Panc1 (cell line): Measurements from ENCODE around the gene RASAL1. TPM values are rescaled to one million over a fixed set of nuclear protein-coding genes. Genes with fewer than 3 reads are reported as not detected.

Experiments
- ATAC-seq: fragments of 200-7000 bp; cut with Tn5 transposase; 2 replicates; pipeline ENCODE4 v1.9.1; 2020; ENCODE audit warnings: mild to moderate bottlenecking, moderate library complexity
- BruUV-seq: library from RNA; stranded (reverse); fragments of 400-500 nt; replicated peaks from 2 replicates; lab custom pipeline; 2021; lab: Mats Ljungman, UMichigan
- CTCF ChIA-PET: fragments of 300-600 bp; sonication (Branson Sonifier 250); formaldehyde crosslinking; loops from one replicate; lab custom pipeline; 2022; ENCODE audit warnings: antibody characterized with exemption; lab: Charles Lee
- POLR2A ChIA-PET: fragments of 300-600 bp; sonication (Branson Sonifier 250); formaldehyde crosslinking; loops from one replicate; lab custom pipeline; 2022; ENCODE audit warnings: antibody characterized with exemption; lab: Charles Lee
- DNase-seq: peaks from one replicate; pipeline ENCODE4 v3.0.0-alpha.2; 2010; ENCODE audit warnings: low read depth, low spot score
- H3K27ac ChIP-seq: 2 replicates; pipeline ENCODE4 v1.5.1; 2011; ENCODE audit warnings: mild to moderate bottlenecking, low read length, inconsistent platforms
- H3K27me3 ChIP-seq: fragments of 200-500 bp; sonication (Bioruptor generic); 2 replicates; pipeline ENCODE4 v1.6.0; 2014; ENCODE audit warnings: low read length, inconsistent platforms; ENCODE audit not compliant: control insufficient read depth, insufficient read depth
- H3K36me3 ChIP-seq: fragments of 200-500 bp; sonication (Bioruptor generic); 2 replicates; pipeline ENCODE4 v1.5.1; 2014; ENCODE audit warnings: inconsistent platforms, mild to moderate bottlenecking, low read length, moderate library complexity; ENCODE audit not compliant: control insufficient read depth, insufficient read depth
- H3K4me1 ChIP-seq: 2 replicates; pipeline ENCODE4 v1.5.1; 2011; ENCODE audit warnings: inconsistent platforms, mild to moderate bottlenecking, low read length, moderate library complexity; ENCODE audit not compliant: control insufficient read depth, insufficient read depth
- H3K4me3 ChIP-seq, 2 experiments: 2 replicates each; pipeline ENCODE4 v1.5.1; 2011 to 2012; ENCODE audit warnings: low read depth in 2 of 2, low read length in 2 of 2, mild to moderate bottlenecking in 2 of 2, inconsistent platforms in 1 of 2, moderate library complexity in 1 of 2
- H3K9me3 ChIP-seq: fragments of 200-500 bp; sonication (Bioruptor generic); 2 replicates; pipeline ENCODE4 v1.5.1; 2014; ENCODE audit warnings: low read depth, mild to moderate bottlenecking, inconsistent platforms, low read length, moderate library complexity; ENCODE audit not compliant: control insufficient read depth, insufficient read depth
- POLR2AphosphoS5 ChIP-seq: IDR thresholded peaks from 2 replicates; pipeline ENCODE4 v1.6.1; 2012; ENCODE audit warnings: mild to moderate bottlenecking, low read depth, low read length, moderate library complexity
- SIN3A ChIP-seq: IDR thresholded peaks from 2 replicates; pipeline ENCODE4 v1.6.1; 2012; ENCODE audit warnings: low read depth, mild to moderate bottlenecking, low read length, moderate library complexity, borderline replicate concordance; ENCODE audit not compliant: insufficient read depth
- TCF7L2 ChIP-seq: IDR thresholded peaks from 2 replicates; pipeline ENCODE4 v1.6.1; 2011; ENCODE audit warnings: mild to moderate bottlenecking, low read depth, low read length, inconsistent platforms
- in situ Hi-C: cut with HindIII; loops from 2 replicates; pipeline ENCODE4 v1.10.0; 2016; ENCODE audit warnings: low sequenced_read_pairs, low pct_unique_long_range_greater_than_20kb
- intact Hi-C: fragments of 100-400 bp; cut with micrococcal nuclease; formaldehyde crosslinking; loops from one replicate; pipeline ENCODE4 v1.10.0; 2022; ENCODE audit not compliant: unreplicated experiment
- total RNA-seq: library from RNA; stranded (reverse); gene quantifications from one replicate; pipeline ENCODE4 v1.2.1, GENCODE V29; 2021; ENCODE audit not compliant: unreplicated experiment
- TF ChIP-seq, protein P1 (sequence below), 2 experiments: IDR thresholded peaks; 2 replicates each; pipeline ENCODE4 v1.6.1; 2011 to 2012; ENCODE audit warnings: low read depth in 2 of 2, control low read depth in 1 of 2, low read length in 1 of 2, mild to moderate bottlenecking in 1 of 2, moderate library complexity in 1 of 2; ENCODE audit not compliant: insufficient read depth in 1 of 2
- TF ChIP-seq, protein P2 (sequence below): fragments of 450-650 bp; IDR thresholded peaks from 2 replicates; pipeline ENCODE4 v1.5.1; 2017; ENCODE audit warnings: mild to moderate bottlenecking

The RASAL1 gene
- total RNA-seq, 1 experiment from 2014 or later = 0.28 TPM

DNA sequence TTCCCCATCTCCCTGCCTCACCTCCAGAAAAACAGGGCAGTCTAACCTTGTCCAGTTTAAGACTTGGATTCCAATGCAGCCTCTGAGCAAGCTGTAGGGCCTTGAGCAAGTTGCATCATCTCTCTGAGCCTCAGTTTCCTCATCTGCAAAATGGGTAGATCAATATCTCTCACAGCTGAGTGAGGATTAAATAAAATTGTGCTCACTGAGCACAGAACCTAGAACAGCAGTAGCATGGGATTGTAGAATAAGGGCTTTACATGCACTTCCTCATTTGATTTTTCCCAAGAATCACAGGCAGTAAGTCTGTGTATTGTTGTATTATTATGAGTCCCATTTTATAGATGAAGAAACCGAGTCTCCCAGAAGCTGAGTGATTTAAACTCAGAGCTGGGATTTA lies 77.0 kb downstream of the RASAL1 start:
- in situ Hi-C loops (loop anchor here (25.0 kb wide), 1 partner anchor 104 kb away; no protein-coding TSS in a partner anchor), intact Hi-C loops (no loop called here)
- Histone ChIP-seq H3K4me3 (no peak overlapping the region), H3K9me3 (no peaks in the 10 kb centered on the region), H3K27ac (no peak overlapping the region), H3K27me3 (peaks cover 14% of the 10 kb centered on the region; the same call in 1 of the 2 replicates), H3K4me1 (no peaks in the 10 kb centered on the region), H3K36me3 (no peaks in the 10 kb centered on the region)
- CTCF ChIA-PET = no interaction called here
- POLR2A ChIA-PET = no interaction called here
- ATAC-seq (no peak), DNase-seq (no peak)
- BruUV-seq = no TSS peak
- TF ChIP-seq, protein P1, sequence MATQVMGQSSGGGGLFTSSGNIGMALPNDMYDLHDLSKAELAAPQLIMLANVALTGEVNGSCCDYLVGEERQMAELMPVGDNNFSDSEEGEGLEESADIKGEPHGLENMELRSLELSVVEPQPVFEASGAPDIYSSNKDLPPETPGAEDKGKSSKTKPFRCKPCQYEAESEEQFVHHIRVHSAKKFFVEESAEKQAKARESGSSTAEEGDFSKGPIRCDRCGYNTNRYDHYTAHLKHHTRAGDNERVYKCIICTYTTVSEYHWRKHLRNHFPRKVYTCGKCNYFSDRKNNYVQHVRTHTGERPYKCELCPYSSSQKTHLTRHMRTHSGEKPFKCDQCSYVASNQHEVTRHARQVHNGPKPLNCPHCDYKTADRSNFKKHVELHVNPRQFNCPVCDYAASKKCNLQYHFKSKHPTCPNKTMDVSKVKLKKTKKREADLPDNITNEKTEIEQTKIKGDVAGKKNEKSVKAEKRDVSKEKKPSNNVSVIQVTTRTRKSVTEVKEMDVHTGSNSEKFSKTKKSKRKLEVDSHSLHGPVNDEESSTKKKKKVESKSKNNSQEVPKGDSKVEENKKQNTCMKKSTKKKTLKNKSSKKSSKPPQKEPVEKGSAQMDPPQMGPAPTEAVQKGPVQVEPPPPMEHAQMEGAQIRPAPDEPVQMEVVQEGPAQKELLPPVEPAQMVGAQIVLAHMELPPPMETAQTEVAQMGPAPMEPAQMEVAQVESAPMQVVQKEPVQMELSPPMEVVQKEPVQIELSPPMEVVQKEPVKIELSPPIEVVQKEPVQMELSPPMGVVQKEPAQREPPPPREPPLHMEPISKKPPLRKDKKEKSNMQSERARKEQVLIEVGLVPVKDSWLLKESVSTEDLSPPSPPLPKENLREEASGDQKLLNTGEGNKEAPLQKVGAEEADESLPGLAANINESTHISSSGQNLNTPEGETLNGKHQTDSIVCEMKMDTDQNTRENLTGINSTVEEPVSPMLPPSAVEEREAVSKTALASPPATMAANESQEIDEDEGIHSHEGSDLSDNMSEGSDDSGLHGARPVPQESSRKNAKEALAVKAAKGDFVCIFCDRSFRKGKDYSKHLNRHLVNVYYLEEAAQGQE (IDR thresholded peaks at IDR 0.05; ENCODE audit: insufficient read depth in 1 of 2, low read depth in 2 of 2, low read length in 1 of 2) = no peak
- TF ChIP-seq, protein P2, sequence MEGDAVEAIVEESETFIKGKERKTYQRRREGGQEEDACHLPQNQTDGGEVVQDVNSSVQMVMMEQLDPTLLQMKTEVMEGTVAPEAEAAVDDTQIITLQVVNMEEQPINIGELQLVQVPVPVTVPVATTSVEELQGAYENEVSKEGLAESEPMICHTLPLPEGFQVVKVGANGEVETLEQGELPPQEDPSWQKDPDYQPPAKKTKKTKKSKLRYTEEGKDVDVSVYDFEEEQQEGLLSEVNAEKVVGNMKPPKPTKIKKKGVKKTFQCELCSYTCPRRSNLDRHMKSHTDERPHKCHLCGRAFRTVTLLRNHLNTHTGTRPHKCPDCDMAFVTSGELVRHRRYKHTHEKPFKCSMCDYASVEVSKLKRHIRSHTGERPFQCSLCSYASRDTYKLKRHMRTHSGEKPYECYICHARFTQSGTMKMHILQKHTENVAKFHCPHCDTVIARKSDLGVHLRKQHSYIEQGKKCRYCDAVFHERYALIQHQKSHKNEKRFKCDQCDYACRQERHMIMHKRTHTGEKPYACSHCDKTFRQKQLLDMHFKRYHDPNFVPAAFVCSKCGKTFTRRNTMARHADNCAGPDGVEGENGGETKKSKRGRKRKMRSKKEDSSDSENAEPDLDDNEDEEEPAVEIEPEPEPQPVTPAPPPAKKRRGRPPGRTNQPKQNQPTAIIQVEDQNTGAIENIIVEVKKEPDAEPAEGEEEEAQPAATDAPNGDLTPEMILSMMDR = no peak
- TF ChIP-seq TCF7L2 = no peak

DNA sequence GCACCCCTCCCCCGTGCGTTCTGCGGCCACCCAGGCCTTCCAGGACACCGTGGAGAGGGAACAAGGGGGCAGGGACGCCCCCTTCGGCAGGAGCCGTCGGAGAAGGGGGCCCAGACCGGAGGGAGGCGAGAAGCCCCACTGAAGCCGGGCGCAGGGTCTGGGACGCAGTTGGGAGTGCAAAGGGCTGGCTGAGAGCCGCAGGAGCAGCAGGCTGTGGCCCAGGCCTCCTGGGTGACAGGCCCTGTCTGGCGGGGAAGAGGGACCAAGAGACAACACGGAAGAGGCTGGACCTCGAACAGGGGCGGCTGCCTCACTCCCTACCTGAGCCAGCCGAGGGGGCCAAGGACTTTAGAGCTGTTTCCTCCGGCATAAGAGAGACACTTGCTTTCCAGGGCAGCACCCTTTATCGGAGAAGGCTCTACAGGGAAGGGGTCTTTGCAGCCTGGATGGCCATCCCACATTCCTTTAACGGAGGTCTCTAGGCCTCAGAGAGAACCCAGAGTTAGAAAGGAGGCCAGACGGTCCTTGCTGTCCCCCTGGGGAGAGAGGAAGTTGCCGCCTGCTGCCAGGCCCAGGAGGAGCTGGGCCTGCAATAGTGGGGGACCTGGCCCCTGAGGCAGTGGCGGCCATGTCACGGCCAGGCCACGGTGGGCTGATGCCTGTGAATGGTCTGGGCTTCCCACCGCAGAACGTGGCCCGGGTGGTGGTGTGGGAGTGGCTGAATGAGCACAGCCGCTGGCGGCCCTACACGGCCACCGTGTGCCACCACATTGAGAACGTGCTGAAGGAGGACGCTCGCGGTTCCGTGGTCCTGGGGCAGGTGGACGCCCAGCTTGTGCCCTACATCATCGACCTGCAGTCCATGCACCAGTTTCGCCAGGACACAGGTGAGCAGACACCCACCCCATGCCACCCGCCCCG lies 77.7 kb downstream of the RASAL1 start:
- H3K4me1 ChIP-seq = no peaks in the 10 kb centered on the region
- DNase-seq (no peak), ATAC-seq (no peak)
- POLR2A ChIA-PET = no interaction called here
- peaks cover 14% of the 10 kb centered on the region; the same call in 1 of the 2 replicates for H3K27me3 ChIP-seq
- no peaks in the 10 kb centered on the region for H3K36me3 ChIP-seq
- in situ Hi-C loops = loop anchor here (25.0 kb wide), 1 partner anchor 104 kb away; no protein-coding TSS in a partner anchor
- CTCF ChIA-PET = no interaction called here
- TF ChIP-seq POLR2AphosphoS5 (no peak), SIN3A (no peak), TCF7L2 (no peak)
- TF ChIP-seq, protein P2 = no peak
- TF ChIP-seq, protein P1 (IDR thresholded peaks at IDR 0.05; ENCODE audit: insufficient read depth in 1 of 2, low read depth in 2 of 2, low read length in 1 of 2) = no peak
- H3K4me3 ChIP-seq = no peak overlapping the region
- no peaks in the 10 kb centered on the region for H3K9me3 ChIP-seq
- H3K27ac ChIP-seq = no peak overlapping the region
- no TSS peak for BruUV-seq
- intact Hi-C loops = no loop called here
